IgD-negative memory B cell (primary cell): Measurements from ENCODE around the gene APOL1. TPM values are rescaled to one million over a fixed set of nuclear protein-coding genes. Genes with fewer than 3 reads are reported as not detected.

Source experiments
- H3K27ac Mint-ChIP-seq, 3 donors: one replicate each; pipeline ENCODE4 v1.8.0; 2020 to 2022; ENCODE audit warnings: mild to moderate bottlenecking in 3 of 3, mixed read lengths in 3 of 3, moderate library complexity in 1 of 3
- H3K27me3 Mint-ChIP-seq: one replicate; pipeline ENCODE4 v1.8.0; 2021; ENCODE audit warnings: mixed read lengths
- H3K36me3 Mint-ChIP-seq: one replicate; pipeline ENCODE4 v1.8.0; 2020; ENCODE audit warnings: mild to moderate bottlenecking, mixed read lengths
- H3K4me1 Mint-ChIP-seq, 3 donors: one replicate each; pipeline ENCODE4 v1.8.0; 2020 to 2022; ENCODE audit warnings: mixed read lengths in 3 of 3, mild to moderate bottlenecking in 1 of 3
- H3K4me3 Mint-ChIP-seq, 4 donors: one replicate each; pipeline ENCODE4 v1.8.0; 2020 to 2022; ENCODE audit warnings: mild to moderate bottlenecking in 4 of 4, mixed read lengths in 4 of 4, moderate library complexity in 3 of 4
- H3K9me3 Mint-ChIP-seq, 3 donors: one replicate each; pipeline ENCODE4 v1.8.0; 2020 to 2021; ENCODE audit warnings: mixed read lengths in 3 of 3, mild to moderate bottlenecking in 1 of 3
- polyA plus RNA-seq: library from polyadenylated mRNA; unstranded; fragments of 300-500 nt; fragmentation: Illumina TruSeq; gene quantifications from one replicate; pipeline ENCODE4 v1.2.3, GENCODE V29; 2021

Gene APOL1
- polyA plus RNA-seq, 1 donor from 2014 or later = 10.7 TPM

DNA sequence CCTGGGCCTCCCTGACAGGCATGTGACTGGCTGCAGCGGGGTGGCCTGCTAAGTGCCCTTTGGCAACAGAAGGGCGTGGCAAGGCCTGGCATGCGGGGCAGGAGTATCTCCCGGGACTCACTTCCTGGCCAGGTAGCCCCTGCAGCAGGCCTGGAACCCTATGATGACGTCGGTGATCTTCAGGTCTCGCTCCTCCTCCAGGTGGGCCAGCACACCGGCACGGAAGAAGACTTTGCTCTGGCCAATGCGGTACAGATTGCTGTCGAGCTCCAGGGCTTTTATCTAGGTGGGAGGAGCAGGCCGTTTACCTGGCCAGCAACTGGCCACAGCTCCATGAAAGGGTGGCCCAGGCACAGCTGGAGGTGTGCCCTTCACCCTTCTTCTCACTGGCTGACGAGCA is 50.9 kb downstream of the APOL1 start:
- Mint-ChIP-seq H3K27ac (peak overlapping the region in 1 of 3 donors; percentile 59), H3K4me1 (peaks cover 7 to 16% (median 8%) of the 10 kb centered on the region in 3 donors), H3K36me3 (peaks cover 1% of the 10 kb centered on the region), H3K27me3 (no peaks in the 10 kb centered on the region), H3K9me3 (no peaks in the 10 kb centered on the region), H3K4me3 (peak overlapping the region in 1 of 4 donors; percentile 30)

DNA sequence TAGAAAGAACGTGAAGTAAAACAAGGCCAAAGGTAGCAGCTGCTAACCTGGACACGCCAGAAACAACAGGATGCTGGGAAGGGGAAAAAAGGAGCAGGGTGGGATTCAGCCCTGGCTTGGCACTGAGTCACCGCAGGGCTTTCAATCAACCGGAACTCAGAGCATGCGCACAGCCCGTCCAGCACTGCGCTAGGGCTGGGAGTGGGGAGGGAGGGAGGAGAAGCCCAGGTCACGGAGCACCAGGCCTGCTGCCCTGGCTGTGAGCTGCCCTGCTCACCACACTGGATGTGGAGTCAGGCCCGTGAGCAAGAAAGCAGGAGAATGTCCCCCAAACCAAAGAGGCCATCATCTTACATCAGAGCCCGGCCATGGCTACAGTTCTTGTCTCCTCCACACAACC is 51.5 kb downstream of the APOL1 start:
- Mint-ChIP-seq H3K9me3 (no peaks in the 10 kb centered on the region), H3K27ac (peak overlapping the region in 1 of 3 donors; percentile 59), H3K36me3 (peaks cover 1% of the 10 kb centered on the region), H3K27me3 (no peaks in the 10 kb centered on the region), H3K4me1 (peaks cover 7 to 16% (median 8%) of the 10 kb centered on the region in 3 donors), H3K4me3 (no peak overlapping the region)

GRCh38 chr22:36305813-36306212 is 52.9 kb downstream of the APOL1 start:
- peak overlapping the region in 2 of 3 donors; percentile 64 to 94 for H3K27ac Mint-ChIP-seq

DNA sequence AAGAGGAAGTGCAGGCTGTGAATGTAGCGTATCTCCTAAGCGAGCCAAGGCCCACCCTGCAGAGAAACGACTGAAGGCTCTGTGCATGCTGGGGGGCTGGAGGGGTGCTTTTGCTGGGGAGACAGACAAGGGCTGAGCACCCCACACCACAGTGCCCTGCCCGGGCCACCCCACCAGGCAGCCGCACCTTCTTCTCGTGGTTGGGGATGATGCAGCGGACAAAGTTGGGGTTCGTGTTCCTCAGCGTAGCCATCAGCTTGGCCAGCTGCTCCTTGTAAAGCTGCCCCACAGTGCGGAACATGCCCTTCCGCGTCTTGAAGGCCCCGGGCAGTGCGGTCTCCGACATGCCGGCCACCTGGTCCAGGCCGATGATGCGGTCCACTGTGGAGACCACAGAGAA is 53.3 kb downstream of the APOL1 start:
- H3K4me3 Mint-ChIP-seq = no peak overlapping the region
- H3K27ac Mint-ChIP-seq = peak overlapping the region in 1 of 3 donors; percentile 64
- no peaks in the 10 kb centered on the region for H3K27me3 Mint-ChIP-seq
- H3K9me3 Mint-ChIP-seq = no peaks in the 10 kb centered on the region
- peaks cover 7 to 14% (median 8%) of the 10 kb centered on the region in 3 donors for H3K4me1 Mint-ChIP-seq
- H3K36me3 Mint-ChIP-seq = peaks cover 1% of the 10 kb centered on the region

More at GRCh38 chr22:36305813-36306212, 52.9 kb downstream of the APOL1 start:
- Mint-ChIP-seq H3K9me3 (no peaks in the 10 kb centered on the region), H3K27me3 (no peaks in the 10 kb centered on the region), H3K36me3 (peaks cover 1% of the 10 kb centered on the region), H3K4me1 (peaks cover 7 to 16% (median 8%) of the 10 kb centered on the region in 3 donors), H3K4me3 (no peak overlapping the region)

DNA sequence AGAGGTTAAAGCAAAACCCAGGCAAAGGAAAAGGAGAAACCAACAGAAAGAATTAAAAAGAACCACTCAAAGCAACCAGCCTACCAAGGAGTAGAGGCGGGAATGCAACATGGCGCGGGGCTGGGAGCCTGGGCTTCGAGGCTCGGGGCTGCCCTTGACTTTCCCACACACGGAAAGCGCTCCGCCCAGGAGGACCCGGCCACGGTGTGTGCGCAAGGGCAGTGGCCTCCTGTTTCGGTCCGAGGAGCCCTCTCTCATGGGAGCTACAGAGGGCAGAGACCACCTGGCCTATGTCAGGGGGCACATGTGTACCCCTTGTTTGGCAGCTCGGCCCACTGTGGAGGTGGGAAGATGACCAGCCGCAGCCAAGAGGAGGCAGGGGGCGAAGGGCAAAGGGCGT is 55.9 kb downstream of the APOL1 start:
- peaks cover 0 to 4% (median 1%) of the 10 kb centered on the region in 3 donors for H3K4me1 Mint-ChIP-seq
- H3K36me3 Mint-ChIP-seq = peaks cover 1% of the 10 kb centered on the region
- no peak overlapping the region for H3K4me3 Mint-ChIP-seq
- H3K9me3 Mint-ChIP-seq = no peaks in the 10 kb centered on the region
- peak overlapping the region in 1 of 3 donors; percentile 21 for H3K27ac Mint-ChIP-seq
- no peaks in the 10 kb centered on the region for H3K27me3 Mint-ChIP-seq

DNA sequence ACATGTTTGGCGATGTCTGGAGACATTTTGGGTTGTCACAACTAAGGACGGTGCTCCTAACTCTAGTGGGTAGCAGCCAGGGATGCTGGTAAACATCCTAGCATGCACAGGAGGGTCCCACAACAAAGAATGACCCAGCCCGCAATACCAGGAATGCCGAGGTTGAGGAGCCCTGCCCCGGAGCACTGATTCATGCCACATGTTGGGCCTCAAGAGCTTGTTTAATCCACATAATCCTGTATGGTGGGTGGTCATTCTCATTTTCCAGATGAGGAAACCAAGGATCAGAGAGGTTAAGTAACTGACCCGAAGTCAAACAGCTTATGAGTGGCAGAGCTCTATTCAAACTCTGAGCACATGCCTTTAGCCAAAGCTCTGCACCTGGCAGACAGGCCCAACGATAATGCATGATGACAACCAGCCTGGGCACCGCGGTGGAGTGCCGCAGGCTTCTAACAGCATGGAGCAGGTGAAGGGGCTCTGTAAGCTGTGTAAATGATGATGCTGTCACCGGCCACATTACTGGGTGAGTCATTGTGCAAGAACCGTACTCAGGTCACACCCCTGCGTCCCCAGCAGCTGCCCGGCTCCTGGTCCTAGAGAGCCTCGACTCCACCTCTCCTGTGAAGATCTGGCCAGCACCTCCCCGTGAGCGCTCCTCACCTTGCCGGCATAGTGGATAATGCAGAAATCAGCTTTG is 58.6 kb downstream of the APOL1 start:
- H3K27ac Mint-ChIP-seq = peak overlapping the region in 1 of 3 donors; percentile 67
- peaks cover 1% of the 10 kb centered on the region for H3K36me3 Mint-ChIP-seq
- H3K4me1 Mint-ChIP-seq = peaks cover 0 to 2% (median 0%) of the 10 kb centered on the region in 3 donors
- H3K9me3 Mint-ChIP-seq = no peaks in the 10 kb centered on the region
- no peaks in the 10 kb centered on the region for H3K27me3 Mint-ChIP-seq
- no peak overlapping the region for H3K4me3 Mint-ChIP-seq

- H3K27ac Mint-ChIP-seq = no peak overlapping the region
- H3K27me3 Mint-ChIP-seq = no peaks in the 10 kb centered on the region
- H3K4me1 Mint-ChIP-seq = peaks cover 0 to 2% (median 0%) of the 10 kb centered on the region in 3 donors
- H3K36me3 Mint-ChIP-seq = no peaks in the 10 kb centered on the region
- no peaks in the 10 kb centered on the region for H3K9me3 Mint-ChIP-seq
- H3K4me3 Mint-ChIP-seq = peak overlapping the region in 1 of 4 donors; percentile 6
Observed at GRCh38 chr22:36315325-36315724, 62.4 kb downstream of the APOL1 start.

DNA sequence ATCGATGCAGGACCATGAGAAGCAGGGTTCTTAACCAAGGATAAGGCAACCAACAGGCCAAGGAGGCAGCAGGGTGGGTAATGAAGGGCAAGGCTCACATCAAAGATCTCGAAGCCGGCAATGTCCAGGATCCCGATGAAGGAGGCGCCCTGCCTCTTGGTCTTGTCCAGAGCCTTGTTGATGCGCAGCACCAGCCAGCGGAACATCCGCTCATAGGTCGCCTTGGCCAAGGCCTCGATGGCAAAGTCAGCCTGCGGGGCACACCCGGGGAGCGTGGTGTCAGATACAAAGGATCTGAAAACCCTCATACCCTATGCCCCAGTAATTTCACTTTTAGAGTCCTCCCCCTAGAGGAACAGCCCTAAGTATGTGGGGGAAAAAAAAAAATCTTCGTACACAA is 63.5 kb downstream of the APOL1 start:
- Mint-ChIP-seq H3K27ac (peak overlapping the region in 1 of 3 donors; percentile 23), H3K27me3 (no peaks in the 10 kb centered on the region), H3K4me3 (peak overlapping the region in 1 of 4 donors; percentile 14), H3K36me3 (no peaks in the 10 kb centered on the region), H3K4me1 (peaks cover 0 to 2% (median 0%) of the 10 kb centered on the region in 3 donors), H3K9me3 (no peaks in the 10 kb centered on the region)

Other genes with a start within 250 kb of the APOL1 start
- not detected for gene RBFOX2, start 224.3 kb upstream of the APOL1 start, polyA plus RNA-seq
- gene APOL3, start 92.4 kb upstream of the APOL1 start, polyA plus RNA-seq = 52.0 TPM
- not detected for gene APOL4, start 51.3 kb upstream of the APOL1 start, polyA plus RNA-seq
- gene APOL2, start 13.6 kb upstream of the APOL1 start, polyA plus RNA-seq = 14.3 TPM
- gene MYH9, start 134.8 kb downstream of the APOL1 start, polyA plus RNA-seq = 231 TPM
- gene TXN2, start 228.5 kb downstream of the APOL1 start, polyA plus RNA-seq = 116 TPM